Measurements from ENCODE around the gene TMEM208. TPM values are rescaled to one million over a fixed set of nuclear protein-coding genes. Genes with fewer than 3 reads are reported as not detected.

TMEM208 gene
- total RNA-seq, 4 donors from 2014 or later = 19.5 to 26.7 (median 23.8) TPM

DNA sequence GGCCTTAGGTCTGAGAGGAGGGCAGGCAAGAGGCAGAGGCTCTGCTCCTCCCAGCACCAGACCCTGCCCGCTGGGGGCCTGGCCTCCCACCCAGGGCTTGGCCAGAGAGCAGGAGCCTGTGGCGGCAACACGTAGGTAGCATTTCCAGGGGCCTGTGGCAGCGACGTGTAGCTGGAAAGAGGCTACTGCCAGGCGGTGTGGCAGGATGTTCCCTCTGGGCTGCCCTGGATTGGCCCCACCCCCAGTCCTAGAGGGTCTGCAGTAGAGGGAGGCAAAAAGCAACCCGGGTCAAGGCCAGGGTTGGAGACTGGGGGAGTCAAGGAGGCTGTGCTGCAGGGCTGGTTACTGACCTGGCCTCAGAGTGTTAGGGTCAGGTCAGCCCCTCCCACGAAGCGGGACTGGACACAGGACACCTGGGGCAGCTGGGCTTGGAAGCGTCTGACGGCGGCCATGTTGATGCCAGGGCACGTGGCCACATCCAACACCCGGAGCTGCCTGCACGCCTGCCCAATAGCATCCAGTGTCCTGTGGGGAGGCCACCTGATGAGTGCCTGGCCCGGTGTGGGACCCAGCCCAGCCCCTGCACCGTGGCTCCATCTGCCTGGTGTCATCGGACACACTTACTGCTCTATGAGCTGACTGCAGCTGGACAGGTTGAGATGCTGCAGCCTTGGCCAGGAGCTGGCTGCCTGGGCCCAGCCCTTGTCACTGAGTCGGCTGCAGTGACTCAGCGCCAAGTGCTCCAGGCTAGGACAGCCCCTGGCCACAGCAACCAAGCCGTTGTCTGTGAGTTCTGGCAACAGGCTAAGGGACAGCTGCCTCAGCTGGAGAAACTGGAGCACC lies 19.5 kb upstream of the TMEM208 start:
- no CpG with 5 or more reads among the region's 21 CpGs for WGBS
- Histone ChIP-seq H3K27ac (replicated peaks in 1 of 4) (no peak overlapping the region), H3K36me3 (peaks cover 7 to 52% (median 26%) of the 10 kb centered on the region in 4 donors), H3K27me3 (no peaks in the 10 kb centered on the region), H3K9me3 (no peaks in the 10 kb centered on the region), H3K4me1 (no peaks in the 10 kb centered on the region), H3K4me3 (no peak overlapping the region)
- TF ChIP-seq, protein P1, sequence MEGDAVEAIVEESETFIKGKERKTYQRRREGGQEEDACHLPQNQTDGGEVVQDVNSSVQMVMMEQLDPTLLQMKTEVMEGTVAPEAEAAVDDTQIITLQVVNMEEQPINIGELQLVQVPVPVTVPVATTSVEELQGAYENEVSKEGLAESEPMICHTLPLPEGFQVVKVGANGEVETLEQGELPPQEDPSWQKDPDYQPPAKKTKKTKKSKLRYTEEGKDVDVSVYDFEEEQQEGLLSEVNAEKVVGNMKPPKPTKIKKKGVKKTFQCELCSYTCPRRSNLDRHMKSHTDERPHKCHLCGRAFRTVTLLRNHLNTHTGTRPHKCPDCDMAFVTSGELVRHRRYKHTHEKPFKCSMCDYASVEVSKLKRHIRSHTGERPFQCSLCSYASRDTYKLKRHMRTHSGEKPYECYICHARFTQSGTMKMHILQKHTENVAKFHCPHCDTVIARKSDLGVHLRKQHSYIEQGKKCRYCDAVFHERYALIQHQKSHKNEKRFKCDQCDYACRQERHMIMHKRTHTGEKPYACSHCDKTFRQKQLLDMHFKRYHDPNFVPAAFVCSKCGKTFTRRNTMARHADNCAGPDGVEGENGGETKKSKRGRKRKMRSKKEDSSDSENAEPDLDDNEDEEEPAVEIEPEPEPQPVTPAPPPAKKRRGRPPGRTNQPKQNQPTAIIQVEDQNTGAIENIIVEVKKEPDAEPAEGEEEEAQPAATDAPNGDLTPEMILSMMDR (IDR thresholded peaks at IDR 0.05) = no peak
- TF ChIP-seq POLR2AphosphoS5 (IDR thresholded peaks at IDR 0.05) (no peak), EP300 (IDR thresholded peaks at IDR 0.05) (no peak), POLR2A (IDR thresholded peaks at IDR 0.05; ENCODE audit: low read depth) (no peak)
- intact Hi-C loops (cut with DNase I) = no loop called here
- no peak for DNase-seq (ENCODE audit: extremely low spot score)

DNA sequence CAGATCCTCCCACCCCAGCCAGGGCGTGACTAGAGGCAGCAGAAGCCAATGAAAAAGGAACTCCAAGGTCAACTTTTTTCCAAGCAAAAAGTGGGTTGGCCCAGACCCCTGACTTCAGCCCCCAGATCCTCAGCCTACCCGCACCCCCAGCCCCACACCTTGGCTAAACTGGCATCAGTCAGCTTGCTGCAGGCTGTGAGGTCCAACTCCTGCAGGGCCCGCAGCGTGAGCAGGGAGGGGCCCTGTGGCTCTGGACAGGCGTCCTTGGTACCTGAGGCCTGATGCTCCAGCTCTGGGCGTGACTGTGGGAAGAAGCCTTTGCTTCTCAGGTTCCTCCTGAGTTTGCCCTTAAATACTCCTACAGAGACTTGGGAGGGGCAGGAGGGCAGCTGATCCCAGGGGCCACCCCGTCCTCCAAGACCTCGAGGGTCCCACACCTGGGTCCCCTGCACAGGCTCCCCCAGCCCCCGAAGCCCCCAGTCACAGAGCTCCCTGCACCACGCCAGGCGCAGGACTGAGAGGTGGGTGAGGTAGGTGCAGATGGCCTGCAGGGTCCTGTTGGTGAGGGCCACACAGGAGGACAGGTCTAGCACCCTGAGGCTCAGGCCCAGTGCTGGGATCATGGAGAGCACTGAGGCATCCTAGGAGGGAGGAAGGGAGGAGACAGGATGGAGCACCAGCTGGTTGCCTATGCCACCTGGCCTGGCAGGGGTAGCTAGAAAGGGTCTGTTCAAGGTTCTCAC lies 18.6 kb upstream of the TMEM208 start:
- Histone ChIP-seq H3K9me3 (no peaks in the 10 kb centered on the region), H3K27ac (replicated peaks in 1 of 4) (no peak overlapping the region), H3K27me3 (no peaks in the 10 kb centered on the region), H3K4me1 (peaks cover 0 to 3% (median under 1%) of the 10 kb centered on the region in 4 donors), H3K36me3 (peaks cover 2 to 44% (median 17%) of the 10 kb centered on the region in 4 donors), H3K4me3 (no peak overlapping the region)
- TF ChIP-seq, protein P1 (IDR thresholded peaks at IDR 0.05) = no peak
- TF ChIP-seq POLR2AphosphoS5 (IDR thresholded peaks at IDR 0.05) (no peak), EP300 (IDR thresholded peaks at IDR 0.05) (no peak), POLR2A (IDR thresholded peaks at IDR 0.05; ENCODE audit: low read depth) (no peak)
- DNase-seq (ENCODE audit: extremely low spot score) = no peak
- WGBS = 83% methylated on average over 2 of the region's 11 CpGs
- intact Hi-C loops (cut with DNase I) = no loop called here

DNA sequence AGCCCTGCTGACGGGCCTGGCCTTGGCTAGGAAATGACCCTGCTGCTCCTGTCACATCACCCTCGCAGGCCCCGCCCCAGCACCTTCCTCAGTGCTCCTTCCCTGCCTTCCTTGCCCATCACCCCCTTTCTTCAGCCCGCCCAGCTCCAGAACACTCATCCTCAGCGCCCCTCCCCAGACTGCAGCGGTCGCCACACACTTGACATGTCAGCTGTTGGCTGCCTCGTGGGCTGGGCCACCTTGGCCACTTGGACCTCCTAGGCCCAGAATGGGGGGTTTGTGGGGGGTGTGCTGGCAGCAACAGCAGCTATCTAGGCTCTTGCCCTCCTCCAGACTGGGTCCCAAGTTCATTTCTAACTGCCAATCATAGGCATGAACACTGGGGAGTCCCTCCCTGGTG lies 17.4 kb upstream of the TMEM208 start:
- WGBS = 97% methylated on average over 6 of the region's 8 CpGs
- intact Hi-C loops (cut with DNase I) = no loop called here
- Histone ChIP-seq H3K4me3 (no peak overlapping the region), H3K9me3 (no peaks in the 10 kb centered on the region), H3K27ac (replicated peaks in 1 of 4) (no peak overlapping the region), H3K36me3 (peaks cover 0 to 33% (median 6%) of the 10 kb centered on the region in 4 donors), H3K27me3 (no peaks in the 10 kb centered on the region), H3K4me1 (peaks cover 0 to 6% (median 3%) of the 10 kb centered on the region in 4 donors)
- TF ChIP-seq POLR2A (IDR thresholded peaks at IDR 0.05; ENCODE audit: low read depth) (no peak), EP300 (IDR thresholded peaks at IDR 0.05) (no peak), POLR2AphosphoS5 (IDR thresholded peaks at IDR 0.05) (no peak)
- TF ChIP-seq, protein P1 (IDR thresholded peaks at IDR 0.05) = no peak
- no peak for DNase-seq (ENCODE audit: extremely low spot score)

DNA sequence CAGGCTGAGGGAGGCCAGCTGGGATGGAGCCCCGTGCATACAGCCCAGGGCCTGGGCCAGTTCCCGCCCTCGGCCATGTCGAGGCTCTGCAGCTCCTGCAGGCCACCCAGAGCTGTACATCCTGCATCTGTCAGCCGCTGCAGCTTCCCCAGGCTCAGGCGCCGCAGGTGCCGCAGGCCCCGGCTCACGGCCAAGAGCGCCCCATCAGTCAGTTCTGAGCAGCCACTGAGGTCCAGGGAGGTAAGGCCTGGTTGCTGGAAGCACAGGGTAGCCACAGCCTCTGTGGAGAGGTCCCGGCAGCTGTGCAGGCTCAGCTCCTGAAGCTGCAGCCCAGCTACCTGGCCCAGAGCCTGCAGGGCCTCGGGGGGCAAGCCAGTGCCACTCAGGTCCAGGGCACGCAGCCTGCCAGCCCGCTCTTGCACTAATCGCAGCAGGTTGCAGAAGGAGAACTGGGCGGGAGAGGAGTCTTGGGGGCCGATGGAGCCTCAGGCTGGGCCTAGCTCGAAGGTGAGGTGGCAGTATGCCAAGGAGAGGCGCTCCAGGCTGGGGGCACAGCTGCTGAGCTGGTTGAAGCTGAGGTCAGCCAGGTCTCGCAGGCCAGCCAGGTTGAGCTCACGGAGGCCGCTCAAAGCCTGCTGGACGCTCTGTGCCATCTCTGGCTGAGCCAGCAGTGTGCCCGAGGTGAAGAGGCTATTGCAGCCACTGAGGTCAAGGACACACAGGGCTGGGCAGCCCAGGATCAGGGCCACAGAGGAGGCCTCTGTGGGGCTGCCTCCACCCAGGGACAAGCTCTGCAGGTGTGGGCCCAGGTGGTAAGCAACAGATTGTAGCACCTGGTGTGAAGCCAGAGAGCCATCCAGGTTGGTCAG lies 16.6 kb upstream of the TMEM208 start:
- DNase-seq (ENCODE audit: extremely low spot score) = no peak
- Histone ChIP-seq H3K36me3 (peaks cover 0 to 39% (median 6%) of the 10 kb centered on the region in 4 donors), H3K9me3 (no peaks in the 10 kb centered on the region), H3K27me3 (no peaks in the 10 kb centered on the region), H3K4me1 (peaks cover 0 to 6% (median 3%) of the 10 kb centered on the region in 4 donors), H3K4me3 (no peak overlapping the region), H3K27ac (replicated peaks in 1 of 4) (no peak overlapping the region)
- intact Hi-C loops (cut with DNase I) = no loop called here
- 89% methylated on average over 6 of the region's 25 CpGs for WGBS
- no peak for TF ChIP-seq POLR2AphosphoS5 (IDR thresholded peaks at IDR 0.05)
- no peak for TF ChIP-seq POLR2A (IDR thresholded peaks at IDR 0.05; ENCODE audit: low read depth)
- no peak for TF ChIP-seq EP300 (IDR thresholded peaks at IDR 0.05)
- TF ChIP-seq, protein P1 (IDR thresholded peaks at IDR 0.05) = no peak
